Glutamatergic neuron (in vitro differentiated cells): ENCODE data around the gene ZKSCAN7. TPM values are rescaled to one million over a fixed set of nuclear protein-coding genes. Genes with fewer than 3 reads are reported as not detected.
"Not testable (repeated sequence)": the region's sequence is repeated elsewhere in the genome, so short reads cannot be mapped to it uniquely, and the experiment has no call there.

Experiments
- DNase-seq: peaks from one replicate; pipeline ENCODE4 v3.0.0; 2022
- H3K27ac Mint-ChIP-seq: one replicate; pipeline ENCODE4 v1.8.0; 2020; ENCODE audit warnings: mild to moderate bottlenecking, mixed read lengths, inconsistent platforms; ENCODE audit not compliant: unreplicated experiment
- H3K27me3 Mint-ChIP-seq: one replicate; pipeline ENCODE4 v1.8.0; 2020; ENCODE audit warnings: mild to moderate bottlenecking, moderate library complexity, mixed read lengths, inconsistent platforms; ENCODE audit not compliant: unreplicated experiment
- H3K36me3 Mint-ChIP-seq: one replicate; pipeline ENCODE4 v1.8.0; 2020; ENCODE audit warnings: mild to moderate bottlenecking, mixed read lengths, inconsistent platforms; ENCODE audit not compliant: unreplicated experiment
- H3K4me1 Mint-ChIP-seq: one replicate; pipeline ENCODE4 v1.8.0; 2020; ENCODE audit warnings: mild to moderate bottlenecking, low read depth, mixed read lengths, inconsistent platforms; ENCODE audit not compliant: unreplicated experiment
- H3K4me3 Mint-ChIP-seq: one replicate; pipeline ENCODE4 v1.8.0; 2020; ENCODE audit warnings: mild to moderate bottlenecking, mixed read lengths, inconsistent platforms; ENCODE audit not compliant: unreplicated experiment
- H3K9me3 Mint-ChIP-seq: one replicate; pipeline ENCODE4 v1.8.0; 2020; ENCODE audit warnings: mild to moderate bottlenecking, moderate library complexity, mixed read lengths, inconsistent platforms; ENCODE audit not compliant: unreplicated experiment
- total RNA-seq: library from RNA; stranded (reverse); fragmentation: NEBNext Ultra II Directional; extraction: Animal tissue kit (Norgen Biotek cat#: 25700); gene quantifications from one replicate; pipeline ENCODE4 v1.2.1, GENCODE V29; 2021; ENCODE audit not compliant: unreplicated experiment
- TF ChIP-seq, protein P1 (sequence below): fragments of 200-600 bp; sonication (generic); IDR thresholded peaks from one replicate; pipeline ENCODE4 v1.5.0; 2021; ENCODE audit not compliant: partially characterized antibody, unreplicated experiment

ZKSCAN7 gene
- total RNA-seq, 1 donor from 2014 or later: 20.6 TPM

- Mint-ChIP-seq H3K27me3 (peaks cover 8% of the 10 kb centered on the region), H3K36me3 (no peaks in the 10 kb centered on the region), H3K27ac (no peak overlapping the region), H3K4me1 (no peaks in the 10 kb centered on the region), H3K9me3 (peaks cover 3% of the 10 kb centered on the region), H3K4me3 (no peak overlapping the region)
- TF ChIP-seq, protein P1, sequence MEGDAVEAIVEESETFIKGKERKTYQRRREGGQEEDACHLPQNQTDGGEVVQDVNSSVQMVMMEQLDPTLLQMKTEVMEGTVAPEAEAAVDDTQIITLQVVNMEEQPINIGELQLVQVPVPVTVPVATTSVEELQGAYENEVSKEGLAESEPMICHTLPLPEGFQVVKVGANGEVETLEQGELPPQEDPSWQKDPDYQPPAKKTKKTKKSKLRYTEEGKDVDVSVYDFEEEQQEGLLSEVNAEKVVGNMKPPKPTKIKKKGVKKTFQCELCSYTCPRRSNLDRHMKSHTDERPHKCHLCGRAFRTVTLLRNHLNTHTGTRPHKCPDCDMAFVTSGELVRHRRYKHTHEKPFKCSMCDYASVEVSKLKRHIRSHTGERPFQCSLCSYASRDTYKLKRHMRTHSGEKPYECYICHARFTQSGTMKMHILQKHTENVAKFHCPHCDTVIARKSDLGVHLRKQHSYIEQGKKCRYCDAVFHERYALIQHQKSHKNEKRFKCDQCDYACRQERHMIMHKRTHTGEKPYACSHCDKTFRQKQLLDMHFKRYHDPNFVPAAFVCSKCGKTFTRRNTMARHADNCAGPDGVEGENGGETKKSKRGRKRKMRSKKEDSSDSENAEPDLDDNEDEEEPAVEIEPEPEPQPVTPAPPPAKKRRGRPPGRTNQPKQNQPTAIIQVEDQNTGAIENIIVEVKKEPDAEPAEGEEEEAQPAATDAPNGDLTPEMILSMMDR: no peak
- no peak for DNase-seq
These were observed 32.5 kb upstream of the ZKSCAN7 start for GRCh38 chr3:44522494-44522933.

- Mint-ChIP-seq H3K27me3 (peaks cover 9% of the 10 kb centered on the region), H3K36me3 (no peaks in the 10 kb centered on the region), H3K4me3 (no peak overlapping the region), H3K4me1 (no peaks in the 10 kb centered on the region), H3K27ac (no peak overlapping the region), H3K9me3 (peaks cover 3% of the 10 kb centered on the region)
- TF ChIP-seq, protein P1: no peak
- DNase-seq: no peak
These were observed 29.9 kb upstream of the ZKSCAN7 start for GRCh38 chr3:44525060-44525459.

GRCh38 chr3:44529927-44530326, 25.1 kb upstream of the ZKSCAN7 start:
- no peak overlapping the region for H3K27ac Mint-ChIP-seq
- H3K27me3 Mint-ChIP-seq: peaks cover 4% of the 10 kb centered on the region
- no peaks in the 10 kb centered on the region for H3K36me3 Mint-ChIP-seq
- no peaks in the 10 kb centered on the region for H3K4me1 Mint-ChIP-seq
- H3K9me3 Mint-ChIP-seq: peaks cover 3% of the 10 kb centered on the region
- TF ChIP-seq, protein P1: no peak
- H3K4me3 Mint-ChIP-seq: no peak overlapping the region
- DNase-seq: peak; percentile 25

- TF ChIP-seq, protein P1: no peak
These were observed 24.1 kb upstream of the ZKSCAN7 start for GRCh38 chr3:44530911-44531310.

DNA sequence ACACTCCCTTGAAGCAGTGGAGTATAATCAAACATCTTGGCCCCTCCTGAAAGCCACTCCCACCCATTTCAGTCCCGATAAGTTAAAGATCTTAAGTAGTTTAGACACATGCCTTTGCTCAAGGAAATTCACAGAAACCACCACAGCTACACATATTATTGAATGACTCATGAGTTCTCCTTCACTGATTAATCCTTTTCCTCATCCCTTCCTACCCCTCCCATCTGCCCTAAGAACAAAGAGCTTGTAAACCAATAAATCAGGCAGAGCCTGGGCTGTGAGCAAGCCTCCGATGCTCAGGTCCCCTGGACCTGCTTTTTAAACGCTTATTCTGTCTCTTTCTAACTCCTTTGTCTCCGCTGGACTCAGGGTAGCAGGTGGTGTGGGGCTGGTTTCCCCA, 20.3 kb upstream of the ZKSCAN7 start:
- not testable (repeated sequence) for H3K36me3 Mint-ChIP-seq, H3K27me3 Mint-ChIP-seq, H3K9me3 Mint-ChIP-seq, H3K4me1 Mint-ChIP-seq, H3K4me3 Mint-ChIP-seq, DNase-seq
- peak overlapping the region; percentile 7 for H3K27ac Mint-ChIP-seq

More at GRCh38 chr3:44530911-44531310, 24.1 kb upstream of the ZKSCAN7 start:
- Mint-ChIP-seq H3K27ac (no peak overlapping the region), H3K27me3 (peaks cover 6% of the 10 kb centered on the region), H3K4me3 (no peak overlapping the region), H3K4me1 (no peaks in the 10 kb centered on the region), H3K36me3 (no peaks in the 10 kb centered on the region), H3K9me3 (peaks cover 3% of the 10 kb centered on the region)
- DNase-seq: no peak
